Astrocyte of the cerebellum (primary cell): ENCODE data around the gene WASF2.

Source experiments
- DNase-seq: peaks from one replicate; pipeline ENCODE4 v3.0.0-alpha.2; 2011; ENCODE audit warnings: low read depth
- H3K4me3 ChIP-seq: 2 replicates; pipeline ENCODE4 v1.5.1; 2011; ENCODE audit warnings: mild to moderate bottlenecking, low read depth, low read length, moderate library complexity
- in situ Hi-C: cut with HindIII; loops from 2 replicates; pipeline ENCODE4 v1.10.0; 2017; ENCODE audit warnings: low sequenced_read_pairs
- TF ChIP-seq, protein P1 (sequence below): IDR thresholded peaks from 2 replicates; pipeline ENCODE4 v1.5.1; 2012; ENCODE audit warnings: low read length, low read depth, moderate library complexity, mild to moderate bottlenecking; ENCODE audit errors: missing control alignments

The WASF2 gene

DNA sequence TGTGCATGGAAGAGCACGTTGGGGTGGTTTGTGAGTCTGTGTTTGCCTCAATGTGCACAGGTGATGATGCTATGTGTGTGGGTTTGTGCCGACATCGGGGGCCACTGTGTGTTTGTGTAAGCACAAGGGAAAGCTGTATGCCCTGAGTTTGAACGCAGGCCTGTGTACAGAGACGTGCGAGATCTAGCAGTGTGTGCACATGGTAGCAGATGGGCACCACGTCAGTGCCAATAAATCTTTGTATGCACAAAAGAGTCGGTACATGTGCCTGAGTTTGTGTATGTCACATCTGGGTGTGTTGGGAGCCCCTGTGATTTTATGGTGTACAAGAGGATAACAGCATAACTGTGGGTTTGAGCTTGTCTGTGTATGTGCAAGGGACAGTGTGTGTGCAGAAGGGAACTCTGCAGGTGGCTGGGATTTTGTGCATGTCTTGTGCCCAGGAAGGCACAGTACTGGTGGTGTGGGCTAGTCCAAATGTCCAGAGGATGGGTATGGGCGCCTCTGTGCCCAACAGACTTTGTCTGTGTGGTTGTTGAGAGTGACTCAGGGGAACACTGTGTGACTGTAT, 32.0 kb upstream of the WASF2 start:
- DNase-seq = no peak
- H3K4me3 ChIP-seq = no peak overlapping the region
- in situ Hi-C loops = no loop called here
- TF ChIP-seq, protein P1, sequence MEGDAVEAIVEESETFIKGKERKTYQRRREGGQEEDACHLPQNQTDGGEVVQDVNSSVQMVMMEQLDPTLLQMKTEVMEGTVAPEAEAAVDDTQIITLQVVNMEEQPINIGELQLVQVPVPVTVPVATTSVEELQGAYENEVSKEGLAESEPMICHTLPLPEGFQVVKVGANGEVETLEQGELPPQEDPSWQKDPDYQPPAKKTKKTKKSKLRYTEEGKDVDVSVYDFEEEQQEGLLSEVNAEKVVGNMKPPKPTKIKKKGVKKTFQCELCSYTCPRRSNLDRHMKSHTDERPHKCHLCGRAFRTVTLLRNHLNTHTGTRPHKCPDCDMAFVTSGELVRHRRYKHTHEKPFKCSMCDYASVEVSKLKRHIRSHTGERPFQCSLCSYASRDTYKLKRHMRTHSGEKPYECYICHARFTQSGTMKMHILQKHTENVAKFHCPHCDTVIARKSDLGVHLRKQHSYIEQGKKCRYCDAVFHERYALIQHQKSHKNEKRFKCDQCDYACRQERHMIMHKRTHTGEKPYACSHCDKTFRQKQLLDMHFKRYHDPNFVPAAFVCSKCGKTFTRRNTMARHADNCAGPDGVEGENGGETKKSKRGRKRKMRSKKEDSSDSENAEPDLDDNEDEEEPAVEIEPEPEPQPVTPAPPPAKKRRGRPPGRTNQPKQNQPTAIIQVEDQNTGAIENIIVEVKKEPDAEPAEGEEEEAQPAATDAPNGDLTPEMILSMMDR = no peak

DNA sequence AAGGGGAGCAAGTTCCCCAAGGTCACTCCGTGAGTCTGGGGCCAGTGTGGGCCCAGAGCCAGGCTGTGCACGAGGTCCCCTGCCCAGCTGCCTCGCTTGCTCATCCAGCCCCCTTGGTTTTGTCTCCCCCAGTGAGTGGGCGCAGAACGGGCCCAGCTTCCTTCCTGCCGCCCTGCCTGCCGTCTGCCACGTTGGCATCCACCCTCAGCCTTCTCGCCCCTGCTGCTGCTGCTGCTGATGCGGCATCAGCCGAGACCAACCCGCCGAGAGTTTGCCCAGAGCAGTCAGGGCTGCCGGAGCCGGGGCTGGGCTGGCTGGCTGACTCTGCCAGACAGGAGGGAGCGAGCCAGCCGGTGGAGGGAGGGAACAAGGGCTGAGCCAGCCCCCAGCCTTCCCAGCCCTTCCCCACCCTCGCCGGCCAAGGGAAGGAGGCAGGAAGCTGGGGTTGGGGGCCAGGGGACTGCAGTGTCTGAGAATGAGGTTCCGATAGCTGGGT, 31.4 kb upstream of the WASF2 start:
- TF ChIP-seq, protein P1 = no peak
- no peak for DNase-seq
- in situ Hi-C loops = no loop called here
- H3K4me3 ChIP-seq = no peak overlapping the region

DNA sequence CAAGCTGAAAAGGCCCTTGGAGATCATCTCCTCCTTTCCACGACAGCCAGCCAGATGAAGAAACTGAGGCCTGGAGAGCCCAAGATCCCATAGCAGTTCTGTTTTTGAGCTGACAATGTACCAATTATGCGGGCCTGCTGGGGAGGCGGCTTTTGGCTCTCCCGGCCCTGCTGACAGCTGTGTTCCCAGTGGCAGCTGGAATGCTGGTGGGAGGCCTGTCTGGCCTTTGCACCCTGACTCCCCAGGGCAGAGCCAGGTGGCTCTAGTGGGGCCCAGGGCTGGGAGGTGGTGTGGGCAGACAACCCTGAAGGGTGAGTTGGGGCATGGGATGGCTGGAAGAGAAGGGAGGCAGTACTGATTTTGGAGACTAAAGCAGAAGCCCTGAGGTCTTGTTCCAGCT, 30.7 kb upstream of the WASF2 start:
- in situ Hi-C loops = no loop called here
- H3K4me3 ChIP-seq = no peak overlapping the region
- TF ChIP-seq, protein P1 = no peak
- no peak for DNase-seq

DNA sequence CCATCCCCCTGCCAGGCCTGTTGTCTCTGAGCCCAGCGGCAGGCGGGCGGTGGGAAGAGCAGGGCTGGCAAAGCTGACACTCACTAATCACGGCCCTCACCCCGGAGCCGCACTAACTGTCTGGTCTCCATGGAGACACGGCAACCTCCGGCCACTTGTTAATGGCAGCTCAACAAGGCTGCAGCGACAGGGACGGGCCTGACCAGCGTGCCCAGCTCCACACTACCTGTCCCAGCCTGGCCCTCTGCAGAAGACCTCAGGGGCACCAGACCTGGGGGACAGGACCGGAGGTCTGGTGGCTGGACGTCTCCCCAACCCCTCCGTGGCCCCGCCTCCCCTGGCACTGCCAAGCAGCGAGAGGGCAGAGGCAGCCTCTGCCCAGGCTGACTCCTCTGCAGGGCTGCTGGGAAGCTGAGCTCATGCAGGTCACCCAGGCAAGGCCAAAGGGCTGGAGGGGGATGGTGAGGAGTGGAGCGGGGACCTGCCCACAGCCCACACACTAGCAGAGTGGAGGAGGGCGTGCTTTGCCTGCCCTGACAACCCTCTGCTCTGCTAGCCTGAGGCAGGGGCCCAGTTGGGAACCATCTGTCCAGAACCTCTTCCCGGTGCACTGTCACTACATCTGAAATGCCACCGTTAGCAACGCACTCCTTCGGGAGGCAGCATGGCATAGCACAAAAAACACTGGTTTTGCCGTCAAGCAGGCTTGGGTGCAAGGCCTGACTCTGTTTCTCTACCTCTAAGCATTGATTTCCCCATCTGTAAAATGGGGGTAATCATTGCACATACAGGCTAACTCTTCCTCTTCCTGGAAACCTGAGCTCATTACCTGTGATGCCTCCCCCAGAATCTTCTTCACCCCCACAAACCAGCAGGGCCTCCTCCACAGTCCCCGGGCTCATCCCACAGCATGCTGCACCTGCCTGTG, 29.6 kb upstream of the WASF2 start:
- in situ Hi-C loops = no loop called here
- TF ChIP-seq, protein P1 = no peak
- H3K4me3 ChIP-seq = no peak overlapping the region
- no peak for DNase-seq

DNA sequence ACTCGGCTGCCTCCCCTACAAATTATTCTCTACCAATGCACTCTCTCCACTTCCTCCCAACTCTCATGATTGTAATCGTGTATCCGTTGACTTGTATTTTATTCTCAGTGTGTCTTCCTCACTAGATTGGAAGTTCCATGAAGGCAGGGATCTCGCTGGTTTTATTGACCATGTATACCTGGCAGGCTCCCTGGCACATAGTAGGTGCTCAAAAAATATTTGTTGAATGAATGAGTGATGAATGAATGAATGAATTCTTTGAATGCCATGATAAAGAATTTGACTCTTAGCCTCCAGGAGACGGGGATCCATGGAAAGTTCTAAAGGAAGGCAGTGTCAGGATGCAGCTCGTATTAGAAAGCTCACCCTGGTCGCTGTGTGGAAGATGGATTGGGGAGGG, 28.8 kb upstream of the WASF2 start:
- in situ Hi-C loops = no loop called here
- no peak overlapping the region for H3K4me3 ChIP-seq
- TF ChIP-seq, protein P1 = no peak
- no peak for DNase-seq

DNA sequence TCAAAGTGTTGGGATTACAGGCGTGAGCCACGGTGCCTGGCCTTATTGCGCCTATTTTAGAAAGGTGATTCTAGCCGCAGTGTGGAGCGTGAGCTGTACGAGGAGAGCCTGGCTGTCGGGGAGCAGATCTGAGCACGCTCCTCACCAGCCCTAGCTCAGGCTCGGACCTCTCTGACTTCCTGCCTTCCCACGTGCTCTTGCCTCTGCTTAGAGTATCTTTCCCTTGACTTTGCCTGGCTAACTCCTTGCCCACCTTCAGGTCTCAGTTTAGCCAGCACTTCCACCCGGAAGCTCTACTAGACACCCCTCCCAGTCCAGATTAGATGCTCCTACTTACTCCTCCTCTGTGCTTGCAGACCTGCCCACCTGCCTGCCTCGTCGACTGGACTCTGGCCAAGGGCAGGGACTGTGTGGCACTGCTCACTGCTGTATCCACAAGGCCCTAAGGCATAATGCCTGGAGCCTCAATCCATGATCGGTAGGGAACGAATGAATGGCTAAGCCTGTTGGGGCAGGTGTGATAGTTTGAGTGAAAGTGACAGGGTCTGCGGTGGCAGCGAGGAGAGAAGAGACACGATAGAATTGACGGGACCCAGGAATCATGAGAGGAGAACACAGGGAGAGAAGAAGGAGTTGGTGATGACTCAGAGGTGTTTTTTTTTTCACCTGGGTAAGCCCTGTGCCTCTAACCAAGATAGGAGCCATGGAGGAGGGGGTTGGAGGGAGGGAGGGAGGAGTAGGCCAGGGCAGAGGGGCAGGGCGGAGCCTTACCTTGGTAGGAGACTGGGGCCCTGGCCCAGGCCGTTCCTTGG, 28.1 kb upstream of the WASF2 start:
- TF ChIP-seq, protein P1 = no peak
- in situ Hi-C loops = no loop called here
- no peak overlapping the region for H3K4me3 ChIP-seq
- no peak for DNase-seq
